ENCODE data around the gene BRAF.
"Not testable (repeated sequence)": the region's sequence is repeated elsewhere in the genome, so short reads cannot be mapped to it uniquely, and the experiment has no call there.

BRAF gene

GRCh38 chr7:140881507-140882228, 43.1 kb downstream of the BRAF start:
- in situ Hi-C loops (cut with MboI; ENCODE audit: low sequenced_read_pairs), result no loop called here

GRCh38 chr7:140877249-140877524, 47.5 kb downstream of the BRAF start:
- in situ Hi-C loops (cut with MboI; ENCODE audit: low sequenced_read_pairs), result no loop called here

- in situ Hi-C loops (cut with MboI; ENCODE audit: low sequenced_read_pairs), result no loop called here
Observed at GRCh38 chr7:140876519-140877248, 48.0 kb downstream of the BRAF start.

GRCh38 chr7:140873434-140873833, 51.3 kb downstream of the BRAF start:
- in situ Hi-C loops (cut with MboI; ENCODE audit: low sequenced_read_pairs), result no loop called here

- in situ Hi-C loops (cut with MboI; ENCODE audit: low sequenced_read_pairs), result no loop called here
Observed at GRCh38 chr7:140870003-140870402, 54.7 kb downstream of the BRAF start.

- in situ Hi-C loops (cut with MboI; ENCODE audit: low sequenced_read_pairs), result no loop called here
Observed at GRCh38 chr7:140869430-140869829, 55.3 kb downstream of the BRAF start.

- in situ Hi-C loops (cut with MboI; ENCODE audit: low sequenced_read_pairs), result no loop called here
Observed at GRCh38 chr7:140867467-140868462, 57.0 kb downstream of the BRAF start.

GRCh38 chr7:140866926-140867325, 57.8 kb downstream of the BRAF start:
- in situ Hi-C loops (cut with MboI; ENCODE audit: low sequenced_read_pairs), result no loop called here

GRCh38 chr7:140864732-140865131, 60.0 kb downstream of the BRAF start:
- in situ Hi-C loops (cut with MboI; ENCODE audit: low sequenced_read_pairs), result no loop called here

GRCh38 chr7:140863867-140864266, 60.9 kb downstream of the BRAF start:
- in situ Hi-C loops (cut with MboI; ENCODE audit: low sequenced_read_pairs), result no loop called here

GRCh38 chr7:140863184-140863583, 61.5 kb downstream of the BRAF start:
- in situ Hi-C loops (cut with MboI; ENCODE audit: low sequenced_read_pairs), result no loop called here

GRCh38 chr7:140857048-140857447, 67.7 kb downstream of the BRAF start:
- in situ Hi-C loops (cut with MboI; ENCODE audit: low sequenced_read_pairs), result no loop called here

GRCh38 chr7:140841166-140841715, 83.5 kb downstream of the BRAF start:
- in situ Hi-C loops (cut with MboI; ENCODE audit: low sequenced_read_pairs), result no loop called here

- in situ Hi-C loops (cut with MboI; ENCODE audit: low sequenced_read_pairs), result no loop called here
Observed at GRCh38 chr7:140831724-140832123, 93.0 kb downstream of the BRAF start.

GRCh38 chr7:140829720-140830119, 95.0 kb downstream of the BRAF start:
- in situ Hi-C loops (cut with MboI; ENCODE audit: low sequenced_read_pairs), result no loop called here

GRCh38 chr7:140828741-140829140, 96.0 kb downstream of the BRAF start:
- in situ Hi-C loops (cut with MboI; ENCODE audit: low sequenced_read_pairs), result no loop called here

- in situ Hi-C loops (cut with MboI; ENCODE audit: low sequenced_read_pairs), result not testable (repeated sequence)
Observed at GRCh38 chr7:140817383-140817782, 107.3 kb downstream of the BRAF start.

- in situ Hi-C loops (cut with MboI; ENCODE audit: low sequenced_read_pairs), result no loop called here
Observed at GRCh38 chr7:140810830-140811556, 113.7 kb downstream of the BRAF start.

GRCh38 chr7:140810385-140810784, 114.3 kb downstream of the BRAF start:
- in situ Hi-C loops (cut with MboI; ENCODE audit: low sequenced_read_pairs), result no loop called here

- in situ Hi-C loops (cut with MboI; ENCODE audit: low sequenced_read_pairs), result no loop called here
Observed at GRCh38 chr7:140778975-140779374, 145.8 kb downstream of the BRAF start.

GRCh38 chr7:140778568-140778967, 146.2 kb downstream of the BRAF start:
- in situ Hi-C loops (cut with MboI; ENCODE audit: low sequenced_read_pairs), result no loop called here

Data from HL-60/S4 treated with retinoic acid at 250 ng/mL for 4 days and 3 days (cell line).